ENCODE data around the gene MSMP. TPM values are rescaled to one million over a fixed set of nuclear protein-coding genes. Genes with fewer than 3 reads are reported as not detected.

MSMP gene
- polyA plus RNA-seq, 3 donors = not detected

- 100% methylated on average over 2 of the region's 3 CpGs for WGBS (ENCODE audit: insufficient coverage)
- intact Hi-C loops (cut with micrococcal nuclease) = no loop called here
- TF ChIP-seq CTCF (IDR thresholded peaks at IDR 0.05) = no peak
- H3K4me2 ChIP-seq (replicated peaks; ENCODE audit: extremely low read depth, low read length, poor library complexity, severe bottlenecking) = no peak overlapping the region
- Mint-ChIP-seq H3K9me3 (no peaks in the 10 kb centered on the region), H3K36me3 (no peaks in the 10 kb centered on the region), H3K4me3 (no peak overlapping the region), H3K27me3 (ENCODE audit: low read depth in 3 of 3) (peaks cover 0 to 2% (median 1%) of the 10 kb centered on the region in 3 donors), H3K27ac (no peak overlapping the region), H3K4me1 (peaks cover 16% of the 10 kb centered on the region)
- H4K20me1 ChIP-seq (ENCODE audit: insufficient read depth, low read length) = no peaks in the 10 kb centered on the region
- DNase-seq = no peak
- no peak overlapping the region for H3K9ac ChIP-seq (ENCODE audit: insufficient read depth, low read length, poor library complexity, severe bottlenecking)
- no peaks in the 10 kb centered on the region for H3K9me3 ChIP-seq (replicated peaks in 1 of 2; ENCODE audit: control insufficient read depth in 1 of 2, insufficient read depth in 1 of 2, low read length in 2 of 2)
- no peak overlapping the region for H3K4me3 ChIP-seq (replicated peaks in 1 of 3; ENCODE audit: low read depth in 2 of 3, low read length in 3 of 3)
- H3K4me1 ChIP-seq (ENCODE audit: control insufficient read depth in 1 of 2, insufficient read depth in 2 of 2, low read length in 2 of 2) = peaks cover 15 to 16% of the 10 kb centered on the region in 2 donors
- no peaks in the 10 kb centered on the region for H3K36me3 ChIP-seq (replicated peaks in 1 of 2; ENCODE audit: control insufficient read depth in 1 of 2, insufficient read depth in 2 of 2, low read length in 2 of 2)
- no peaks in the 10 kb centered on the region for H3K27me3 ChIP-seq (ENCODE audit: control insufficient read depth in 2 of 2, insufficient read depth in 2 of 2, low read length in 2 of 2)
- no peak overlapping the region for H3K27ac ChIP-seq (ENCODE audit: low read depth in 1 of 2, low read length in 2 of 2)
- no peaks in the 10 kb centered on the region for H3K79me2 ChIP-seq (ENCODE audit: insufficient read depth, low read length)
- H2AFZ ChIP-seq (ENCODE audit: insufficient read depth, low read depth, low read length, poor library complexity, severe bottlenecking) = no peak overlapping the region
Observed at GRCh38 chr9:35771943-35772342, 17.9 kb upstream of the MSMP start.

- Histone ChIP-seq H3K4me1 (ENCODE audit: control insufficient read depth in 1 of 2, insufficient read depth in 2 of 2, low read length in 2 of 2) (peaks cover 15 to 16% of the 10 kb centered on the region in 2 donors), H3K79me2 (ENCODE audit: insufficient read depth, low read length) (no peaks in the 10 kb centered on the region), H3K27me3 (ENCODE audit: control insufficient read depth in 2 of 2, insufficient read depth in 2 of 2, low read length in 2 of 2) (no peaks in the 10 kb centered on the region), H2AFZ (ENCODE audit: insufficient read depth, low read depth, low read length, poor library complexity, severe bottlenecking) (no peak overlapping the region), H3K27ac (ENCODE audit: low read depth in 1 of 2, low read length in 2 of 2) (no peak overlapping the region), H3K9ac (ENCODE audit: insufficient read depth, low read length, poor library complexity, severe bottlenecking) (no peak overlapping the region), H3K9me3 (replicated peaks in 1 of 2; ENCODE audit: control insufficient read depth in 1 of 2, insufficient read depth in 1 of 2, low read length in 2 of 2) (no peaks in the 10 kb centered on the region), H4K20me1 (ENCODE audit: insufficient read depth, low read length) (no peaks in the 10 kb centered on the region), H3K4me3 (replicated peaks in 1 of 3; ENCODE audit: low read depth in 2 of 3, low read length in 3 of 3) (no peak overlapping the region), H3K36me3 (replicated peaks in 1 of 2; ENCODE audit: control insufficient read depth in 1 of 2, insufficient read depth in 2 of 2, low read length in 2 of 2) (no peaks in the 10 kb centered on the region), H3K4me2 (replicated peaks; ENCODE audit: extremely low read depth, low read length, poor library complexity, severe bottlenecking) (no peak overlapping the region)
- TF ChIP-seq CTCF (IDR thresholded peaks at IDR 0.05) = no peak
- no CpG with 5 or more reads among the region's 1 CpG for WGBS (ENCODE audit: insufficient coverage)
- no peak for DNase-seq
- peaks cover 0 to 2% (median 1%) of the 10 kb centered on the region in 3 donors for H3K27me3 Mint-ChIP-seq (ENCODE audit: low read depth in 3 of 3)
- H3K27ac Mint-ChIP-seq = no peak overlapping the region
- peaks cover 16% of the 10 kb centered on the region for H3K4me1 Mint-ChIP-seq
- no peaks in the 10 kb centered on the region for H3K9me3 Mint-ChIP-seq
- no peaks in the 10 kb centered on the region for H3K36me3 Mint-ChIP-seq
- no peak overlapping the region for H3K4me3 Mint-ChIP-seq
- intact Hi-C loops (cut with micrococcal nuclease) = no loop called here
Observed at GRCh38 chr9:35771534-35771933, 17.5 kb upstream of the MSMP start.
